AG09319 (cell line): Measurements from ENCODE around the gene ANKRD29.

Source experiments
- DNase-seq: peaks from one replicate; pipeline ENCODE4 v3.0.0-alpha.2; 2010; ENCODE audit warnings: low read depth; ENCODE audit errors: extremely low read depth
- CTCF ChIP-seq: IDR thresholded peaks from 2 replicates; pipeline ENCODE4 v1.5.1; 2011; ENCODE audit warnings: low read depth, mild to moderate bottlenecking, inconsistent platforms, low read length, moderate library complexity

ANKRD29 gene

GRCh38 chr18:23627321-23627720 is 35.4 kb downstream of the ANKRD29 start:
- DNase-seq = peak; percentile 69
- TF ChIP-seq CTCF = no peak

GRCh38 chr18:23626451-23627279 is 36.0 kb downstream of the ANKRD29 start:
- no peak for TF ChIP-seq CTCF
- DNase-seq = no peak

GRCh38 chr18:23623040-23623439 is 39.7 kb downstream of the ANKRD29 start:
- no peak for TF ChIP-seq CTCF
- DNase-seq = no peak

- TF ChIP-seq CTCF = no peak
- no peak for DNase-seq
Observed at GRCh38 chr18:23619388-23619881, 43.3 kb downstream of the ANKRD29 start.

GRCh38 chr18:23618862-23619387 is 43.8 kb downstream of the ANKRD29 start:
- no peak for DNase-seq
- peak; percentile 4; the same call in 1 of the 2 replicates for TF ChIP-seq CTCF

GRCh38 chr18:23617412-23618014 is 45.2 kb downstream of the ANKRD29 start:
- DNase-seq = no peak

More at GRCh38 chr18:23617412-23618014, 45.2 kb downstream of the ANKRD29 start:
- TF ChIP-seq CTCF = no peak
